ENCODE measurements around the gene BEAN1.

The BEAN1 gene

DNA sequence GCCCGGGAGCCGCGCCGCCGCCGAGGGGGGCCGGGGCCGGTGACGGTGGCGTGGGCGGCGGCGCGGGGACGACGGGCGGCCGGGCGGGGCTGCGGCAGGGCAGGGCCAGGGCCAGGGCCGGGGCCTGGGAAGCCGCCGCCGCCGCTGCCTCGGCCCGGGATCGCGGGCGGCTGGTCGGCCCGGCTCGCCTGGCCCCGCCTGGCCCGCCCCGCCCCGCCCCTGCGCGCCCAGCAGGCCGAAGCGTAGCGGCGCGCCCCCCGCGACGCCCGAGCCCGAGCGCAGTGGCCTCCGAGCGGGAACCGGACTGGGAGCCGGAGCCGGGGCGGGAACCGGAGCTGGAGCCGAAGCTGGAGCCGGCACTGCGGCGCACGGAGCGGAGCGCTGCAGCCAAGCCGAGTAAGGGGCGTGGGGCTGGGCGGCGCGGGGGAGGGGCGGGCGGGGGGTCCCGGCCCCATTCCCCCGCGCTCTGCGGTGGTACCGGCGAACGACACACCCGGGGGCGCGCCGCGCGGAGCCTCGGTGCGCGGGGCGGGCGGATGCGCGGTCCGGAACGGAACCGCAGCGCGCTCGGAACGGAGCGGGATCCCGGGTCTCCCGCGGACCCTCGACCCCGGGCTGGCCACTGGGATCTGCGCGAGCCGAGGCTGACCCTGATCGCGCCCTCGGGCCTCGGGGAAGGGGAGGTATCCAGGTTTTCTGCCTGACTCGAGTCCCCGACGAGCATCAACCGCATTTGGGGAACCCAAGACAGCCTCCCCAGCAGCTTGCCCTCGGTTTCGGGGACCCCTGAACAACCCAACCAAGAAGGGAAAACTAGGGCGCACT, at the start of gene BEAN1:
Gene BEAN1, plus strand, starts transcription at position 260 of the 825 bp plus-strand sequence. CDS start 10,382 bp downstream, outside the sequence.
- Mint-ChIP-seq H3K36me3 (ENCODE audit: low read depth) (no peaks in the 10 kb centered on the region), H3K4me1 (ENCODE audit: low read depth) (peaks cover 25% of the 10 kb centered on the region), H3K4me3 (peak within 1 kb of the TSS; percentile 57), H3K27ac (no peak within 1 kb of the TSS), H3K27me3 (peaks cover 88% of the 10 kb centered on the region), H3K9me3 (no peaks in the 10 kb centered on the region)
- intact Hi-C loops (cut with micrococcal nuclease) = no loop called here

GRCh38 chr16:66377324-66377723, 49.8 kb upstream of the BEAN1 start:
- intact Hi-C loops (cut with micrococcal nuclease) = no loop called here
- Mint-ChIP-seq H3K36me3 (ENCODE audit: low read depth) (no peaks in the 10 kb centered on the region), H3K4me3 (no peak overlapping the region), H3K27me3 (peaks cover 3% of the 10 kb centered on the region), H3K27ac (no peak overlapping the region), H3K9me3 (no peaks in the 10 kb centered on the region), H3K4me1 (ENCODE audit: low read depth) (peaks cover 11% of the 10 kb centered on the region)

DNA sequence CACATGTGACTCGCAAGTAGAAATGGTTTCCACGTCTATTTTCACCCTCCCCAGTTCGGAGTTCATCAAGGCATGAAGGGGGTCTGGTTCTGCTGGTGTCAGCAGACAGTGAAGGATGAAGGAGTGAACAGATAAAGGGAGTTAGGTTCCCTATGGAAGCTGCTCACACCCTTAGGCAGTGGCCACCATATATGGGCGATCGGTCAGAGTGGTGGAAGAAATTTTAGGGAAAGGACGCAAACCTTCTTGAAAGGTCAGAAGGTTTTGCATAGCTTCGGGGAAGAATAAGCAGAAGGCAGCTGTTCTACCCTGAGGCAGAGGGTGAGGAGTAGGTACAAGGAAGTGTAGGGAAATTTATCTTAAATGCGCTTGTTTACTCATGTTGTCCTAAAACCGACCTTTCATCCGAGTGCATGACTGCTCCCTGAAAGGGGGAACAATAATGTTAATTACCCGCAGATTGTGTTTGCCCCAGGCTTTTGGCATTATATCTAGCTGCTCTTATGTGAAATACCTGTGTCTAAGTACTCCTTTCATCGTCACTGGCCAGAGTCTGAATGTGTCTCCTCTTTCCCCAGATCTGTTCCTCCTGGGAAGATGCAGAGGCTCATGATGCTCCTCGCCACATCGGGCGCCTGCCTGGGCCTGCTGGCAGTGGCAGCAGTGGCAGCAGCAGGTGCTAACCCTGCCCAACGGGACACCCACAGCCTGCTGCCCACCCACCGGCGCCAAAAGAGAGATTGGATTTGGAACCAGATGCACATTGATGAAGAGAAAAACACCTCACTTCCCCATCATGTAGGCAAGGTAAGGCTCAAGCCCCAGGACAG, 48.1 kb upstream of the BEAN1 start:
- H3K36me3 Mint-ChIP-seq (ENCODE audit: low read depth) = no peaks in the 10 kb centered on the region
- no peak overlapping the region for H3K4me3 Mint-ChIP-seq
- peaks cover 11% of the 10 kb centered on the region for H3K4me1 Mint-ChIP-seq (ENCODE audit: low read depth)
- intact Hi-C loops (cut with micrococcal nuclease) = no loop called here
- peaks cover 9% of the 10 kb centered on the region for H3K27me3 Mint-ChIP-seq
- H3K9me3 Mint-ChIP-seq = no peaks in the 10 kb centered on the region
- H3K27ac Mint-ChIP-seq = no peak overlapping the region

DNA sequence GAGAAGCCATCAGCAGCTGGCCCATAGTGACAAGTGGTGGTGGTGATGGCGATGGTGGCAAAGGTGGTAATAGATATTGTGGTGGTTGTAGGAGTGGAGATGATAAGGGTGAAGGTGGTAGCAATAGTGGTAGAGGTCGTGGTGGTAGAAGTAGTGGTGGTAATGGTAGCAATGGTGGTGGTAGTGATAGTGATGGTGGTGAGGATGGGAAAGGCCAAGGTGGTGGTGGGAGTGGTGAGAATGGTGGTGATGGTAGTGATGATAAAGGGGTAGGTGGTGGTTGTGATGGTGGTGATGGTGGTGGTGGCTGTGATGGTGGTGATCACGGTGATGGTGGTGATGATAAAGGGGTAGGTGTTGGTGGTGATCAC, 47.5 kb upstream of the BEAN1 start:
- intact Hi-C loops (cut with micrococcal nuclease) = no loop called here
- no peaks in the 10 kb centered on the region for H3K36me3 Mint-ChIP-seq (ENCODE audit: low read depth)
- H3K27ac Mint-ChIP-seq = no peak overlapping the region
- H3K27me3 Mint-ChIP-seq = peaks cover 9% of the 10 kb centered on the region
- no peaks in the 10 kb centered on the region for H3K9me3 Mint-ChIP-seq
- H3K4me1 Mint-ChIP-seq (ENCODE audit: low read depth) = peaks cover 11% of the 10 kb centered on the region
- H3K4me3 Mint-ChIP-seq = no peak overlapping the region

- H3K27me3 Mint-ChIP-seq = peaks cover 9% of the 10 kb centered on the region
- no peak overlapping the region for H3K27ac Mint-ChIP-seq
- intact Hi-C loops (cut with micrococcal nuclease) = no loop called here
- H3K36me3 Mint-ChIP-seq (ENCODE audit: low read depth) = no peaks in the 10 kb centered on the region
- no peaks in the 10 kb centered on the region for H3K9me3 Mint-ChIP-seq
- peaks cover 11% of the 10 kb centered on the region for H3K4me1 Mint-ChIP-seq (ENCODE audit: low read depth)
- no peak overlapping the region for H3K4me3 Mint-ChIP-seq
Measured at GRCh38 chr16:66380421-66380820, 46.7 kb upstream of the BEAN1 start.

DNA sequence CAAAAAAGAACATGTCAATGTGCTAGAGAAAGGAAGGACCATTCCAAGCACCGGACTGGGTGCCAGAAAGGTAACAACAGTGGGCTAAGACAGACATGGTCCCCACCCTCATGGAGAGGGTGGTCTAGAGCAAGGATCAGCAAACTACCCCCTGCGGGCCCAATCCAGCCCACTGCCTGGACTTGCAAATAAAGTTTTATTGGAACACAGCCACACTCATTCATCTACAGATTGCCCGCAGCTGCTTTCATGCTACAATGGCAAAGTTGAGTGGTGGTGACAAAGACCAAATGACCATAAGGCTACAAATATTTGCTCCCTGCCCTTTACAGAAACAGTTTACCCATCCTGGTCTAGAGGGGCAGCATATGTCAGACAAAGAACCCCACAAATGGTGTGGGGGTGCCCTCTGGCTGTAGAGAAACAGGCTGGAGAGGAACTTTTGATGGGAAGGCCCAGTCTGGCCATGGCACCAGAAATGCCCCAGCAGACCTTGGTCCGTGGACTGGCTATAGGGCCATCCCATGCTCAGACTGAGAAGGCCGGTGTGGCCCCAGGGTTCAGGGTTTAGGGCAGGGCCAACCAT, 45.4 kb upstream of the BEAN1 start:
- no peak overlapping the region for H3K27ac Mint-ChIP-seq
- intact Hi-C loops (cut with micrococcal nuclease) = no loop called here

GRCh38 chr16:66382171-66382965, 44.7 kb upstream of the BEAN1 start:
- no peaks in the 10 kb centered on the region for H3K36me3 Mint-ChIP-seq (ENCODE audit: low read depth)
- H3K27ac Mint-ChIP-seq = no peak overlapping the region
- no peak overlapping the region for H3K4me3 Mint-ChIP-seq
- intact Hi-C loops (cut with micrococcal nuclease) = no loop called here
- peaks cover under 1% of the 10 kb centered on the region for H3K4me1 Mint-ChIP-seq (ENCODE audit: low read depth)
- H3K9me3 Mint-ChIP-seq = no peaks in the 10 kb centered on the region
- peaks cover 14% of the 10 kb centered on the region for H3K27me3 Mint-ChIP-seq

More for the DNA sequence above, 45.4 kb upstream of the BEAN1 start:
- peaks cover 12% of the 10 kb centered on the region for H3K27me3 Mint-ChIP-seq
- H3K9me3 Mint-ChIP-seq = no peaks in the 10 kb centered on the region
- H3K4me1 Mint-ChIP-seq (ENCODE audit: low read depth) = peaks cover 7% of the 10 kb centered on the region
- no peak overlapping the region for H3K4me3 Mint-ChIP-seq
- H3K36me3 Mint-ChIP-seq (ENCODE audit: low read depth) = no peaks in the 10 kb centered on the region

GRCh38 chr16:66382966-66383299, 44.2 kb upstream of the BEAN1 start:
- intact Hi-C loops (cut with micrococcal nuclease) = no loop called here
- Mint-ChIP-seq H3K27ac (no peak overlapping the region), H3K9me3 (no peaks in the 10 kb centered on the region), H3K36me3 (ENCODE audit: low read depth) (no peaks in the 10 kb centered on the region), H3K27me3 (peaks cover 14% of the 10 kb centered on the region), H3K4me3 (no peak overlapping the region), H3K4me1 (ENCODE audit: low read depth) (no peaks in the 10 kb centered on the region)

DNA sequence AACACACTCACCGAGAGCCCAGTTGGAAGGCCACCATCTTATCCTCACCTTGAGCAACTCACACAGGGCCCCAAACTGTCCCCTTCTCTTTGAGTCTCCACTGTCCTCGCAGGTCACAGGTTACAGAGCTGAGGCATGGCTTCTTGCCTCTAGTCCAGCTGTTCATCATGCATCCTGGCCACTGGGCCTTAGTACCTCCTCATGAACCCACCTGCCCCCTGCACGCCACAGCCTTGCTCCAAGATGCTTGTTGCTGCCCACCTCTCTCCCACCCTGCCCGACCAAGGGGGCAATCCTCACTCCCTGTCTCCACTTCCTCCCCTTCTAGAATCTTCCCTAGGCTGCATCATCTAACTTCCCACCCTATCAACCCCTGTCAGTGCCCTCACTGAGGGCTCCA, 43.5 kb upstream of the BEAN1 start:
- intact Hi-C loops (cut with micrococcal nuclease) = no loop called here
- peaks cover 14% of the 10 kb centered on the region for H3K27me3 Mint-ChIP-seq

DNA sequence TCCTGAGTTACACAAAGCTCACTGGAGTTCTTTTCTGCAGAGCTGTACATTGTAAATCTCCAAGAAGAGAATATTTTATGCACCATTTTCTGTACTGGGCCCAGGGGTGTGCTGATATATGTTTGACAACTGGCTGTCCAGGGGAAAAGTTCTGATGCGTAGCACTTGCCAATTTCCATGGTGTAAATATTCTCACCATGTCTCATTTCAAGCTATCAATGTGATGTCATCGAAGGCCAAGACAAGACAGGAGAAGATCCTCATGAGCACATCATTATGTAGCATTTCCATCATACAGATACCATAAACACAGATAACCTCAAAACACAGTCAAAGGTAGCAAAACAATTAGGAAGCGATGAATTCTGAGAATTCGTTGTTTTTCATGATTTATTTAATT, 41.7 kb upstream of the BEAN1 start:
- Mint-ChIP-seq H3K4me1 (ENCODE audit: low read depth) (no peaks in the 10 kb centered on the region), H3K9me3 (no peaks in the 10 kb centered on the region), H3K27ac (no peak overlapping the region), H3K36me3 (ENCODE audit: low read depth) (no peaks in the 10 kb centered on the region), H3K27me3 (peaks cover 12% of the 10 kb centered on the region), H3K4me3 (no peak overlapping the region)
- intact Hi-C loops (cut with micrococcal nuclease) = no loop called here

More for the DNA sequence above, 43.5 kb upstream of the BEAN1 start:
- no peak overlapping the region for H3K4me3 Mint-ChIP-seq
- no peaks in the 10 kb centered on the region for H3K9me3 Mint-ChIP-seq
- H3K4me1 Mint-ChIP-seq (ENCODE audit: low read depth) = no peaks in the 10 kb centered on the region
- no peaks in the 10 kb centered on the region for H3K36me3 Mint-ChIP-seq (ENCODE audit: low read depth)
- no peak overlapping the region for H3K27ac Mint-ChIP-seq

DNA sequence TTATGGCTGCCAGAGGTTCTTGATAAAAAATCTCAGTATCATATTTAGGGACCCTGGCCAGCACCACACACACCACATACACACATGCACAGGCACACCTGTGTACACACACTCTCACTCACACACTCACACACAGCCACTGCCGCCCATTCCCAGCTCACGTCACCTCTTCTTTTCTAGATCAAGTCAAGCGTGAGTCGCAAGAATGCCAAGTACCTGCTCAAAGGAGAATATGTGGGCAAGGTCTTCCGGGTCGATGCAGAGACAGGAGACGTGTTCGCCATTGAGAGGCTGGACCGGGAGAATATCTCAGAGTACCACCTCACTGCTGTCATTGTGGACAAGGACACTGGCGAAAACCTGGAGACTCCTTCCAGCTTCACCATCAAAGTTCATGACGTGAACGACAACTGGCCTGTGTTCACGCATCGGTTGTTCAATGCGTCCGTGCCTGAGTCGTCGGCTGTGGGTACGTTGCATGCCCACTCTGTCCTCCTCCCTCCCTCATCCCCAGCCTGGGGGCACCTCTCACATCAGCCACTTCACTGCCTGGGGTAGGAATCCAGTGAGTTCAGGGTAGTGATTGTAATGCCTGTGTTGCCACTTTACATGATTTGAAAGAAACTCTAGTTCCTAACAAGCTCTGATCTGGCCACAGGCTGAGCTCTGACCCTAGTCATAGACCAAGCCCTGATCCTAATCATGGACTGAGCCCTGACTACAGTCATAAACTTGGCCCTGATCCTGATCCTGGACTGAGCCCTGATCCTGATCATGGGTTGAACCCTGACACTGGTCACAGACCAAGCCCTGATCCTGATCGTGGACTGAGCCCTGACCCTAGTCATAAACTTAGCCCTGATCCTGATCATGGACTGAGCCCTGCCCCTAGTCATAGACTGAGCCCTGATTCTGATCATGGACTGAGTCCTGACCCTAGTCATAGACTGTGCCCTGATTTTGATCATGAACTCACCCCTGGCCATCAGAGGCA, 40.2 kb upstream of the BEAN1 start:
- H3K27ac Mint-ChIP-seq = no peak overlapping the region
- no peaks in the 10 kb centered on the region for H3K4me1 Mint-ChIP-seq (ENCODE audit: low read depth)
- intact Hi-C loops (cut with micrococcal nuclease) = no loop called here
- H3K4me3 Mint-ChIP-seq = no peak overlapping the region
- no peaks in the 10 kb centered on the region for H3K36me3 Mint-ChIP-seq (ENCODE audit: low read depth)
- no peaks in the 10 kb centered on the region for H3K9me3 Mint-ChIP-seq
- H3K27me3 Mint-ChIP-seq = peaks cover 11% of the 10 kb centered on the region

DNA sequence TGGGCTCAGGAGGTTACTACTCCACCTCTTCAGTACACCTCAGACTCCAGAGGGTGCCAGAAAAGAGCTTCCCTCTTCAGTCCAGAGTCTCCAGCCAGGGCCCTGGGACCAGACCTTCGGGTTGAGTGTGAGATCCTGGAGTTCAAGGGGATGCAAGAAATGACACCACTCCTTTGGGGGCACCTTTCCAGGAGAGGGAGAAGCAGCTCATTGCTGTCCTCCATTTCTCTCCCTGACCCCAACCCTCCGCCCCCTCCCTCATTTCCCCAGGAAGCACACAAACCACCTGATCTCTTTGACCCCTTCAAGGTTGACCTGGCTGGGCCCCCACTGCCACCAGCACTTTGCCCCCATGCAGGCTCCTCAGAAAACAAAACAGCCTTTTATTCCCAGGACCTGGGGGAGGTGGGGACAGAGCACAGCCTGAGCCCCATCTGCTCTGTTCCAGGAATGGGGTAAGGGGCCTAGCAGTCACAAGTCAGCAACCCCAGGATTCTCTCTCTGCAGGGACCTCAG, 39.2 kb upstream of the BEAN1 start:
- Mint-ChIP-seq H3K9me3 (no peaks in the 10 kb centered on the region), H3K36me3 (ENCODE audit: low read depth) (no peaks in the 10 kb centered on the region)
- intact Hi-C loops (cut with micrococcal nuclease) = no loop called here

More for the DNA sequence above, 39.2 kb upstream of the BEAN1 start:
- Mint-ChIP-seq H3K27ac (no peak overlapping the region), H3K4me1 (ENCODE audit: low read depth) (no peaks in the 10 kb centered on the region), H3K27me3 (peaks cover 11% of the 10 kb centered on the region), H3K4me3 (no peak overlapping the region)

Data from dendritic cell treated with granulocyte-macrophage colony-stimulating factor and Interleukin-4, amounts not matched to agents 40 ng/mL and 50 ng/mL, for 4 days (primary cell).